GM12878 (cell line): Measurements from ENCODE around the gene PATL2. TPM values are rescaled to one million over a fixed set of nuclear protein-coding genes. Genes with fewer than 3 reads are reported as not detected.

Experiments used
- ASH2L ChIP-seq: fragments of 300-600, 200-600 bp; sonication (generic); IDR thresholded peaks from 2 replicates; pipeline ENCODE4 v1.6.1; 2017; ENCODE audit warnings: low read depth, mild to moderate bottlenecking, borderline replicate concordance
- BCL3 ChIP-seq: IDR thresholded peaks from 2 replicates; pipeline ENCODE4 v1.6.1; 2011; ENCODE audit warnings: borderline replicate concordance, low read depth, mild to moderate bottlenecking, moderate library complexity, low read length; ENCODE audit not compliant: insufficient read depth, poor library complexity, severe bottlenecking
- BCLAF1 ChIP-seq: fragments of 450-650 bp; IDR thresholded peaks from 2 replicates; pipeline ENCODE4 v1.6.1; 2017; ENCODE audit warnings: antibody characterized with exemption, mild to moderate bottlenecking, moderate library complexity
- BMI1 ChIP-seq: fragments of 450-650 bp; IDR thresholded peaks from 2 replicates; pipeline ENCODE4 v1.6.1; 2016; ENCODE audit warnings: mild to moderate bottlenecking, moderate library complexity, borderline replicate concordance
- CBX3 ChIP-seq: fragments of 200-600 bp; sonication (generic); IDR thresholded peaks from 2 replicates; pipeline ENCODE4 v1.6.1; 2016; ENCODE audit warnings: low read depth, borderline replicate concordance
- CUX1 ChIP-seq: IDR thresholded peaks from 2 replicates; pipeline ENCODE4 v1.6.1; 2012; ENCODE audit warnings: improper control_type of control experiment, low read depth, low read length; ENCODE audit not compliant: insufficient replicate concordance
- EP300 ChIP-seq, 2 experiments: fragments of 150-350 bp in 1 of 2; IDR thresholded peaks; 2 replicates each; pipeline ENCODE4 v1.6.1; 2011 to 2012; ENCODE audit warnings: low read depth in 2 of 2, low read length in 2 of 2, borderline replicate concordance in 1 of 2, improper control_type of control experiment in 1 of 2, inconsistent platforms in 1 of 2; ENCODE audit not compliant: control insufficient read depth in 1 of 2
- FOS ChIP-seq: IDR thresholded peaks from 3 replicates; pipeline ENCODE4 v1.6.1; 2011; ENCODE audit warnings: borderline replicate concordance; ENCODE audit not compliant: insufficient read length; ENCODE audit errors: extremely low read depth
- IKZF1 ChIP-seq: fragments of 450-650 bp; conservative IDR thresholded peaks from 2 replicates; pipeline ENCODE4 v1.6.1; 2017; ENCODE audit warnings: antibody characterized with exemption, mild to moderate bottlenecking
- JUND ChIP-seq: IDR thresholded peaks from 2 replicates; pipeline ENCODE4 v1.6.1; 2012; ENCODE audit warnings: low read depth, mild to moderate bottlenecking, low read length, improper control_type of control experiment, moderate library complexity
- MLLT1 ChIP-seq: fragments of 450-650 bp; IDR thresholded peaks from 2 replicates; pipeline ENCODE4 v1.6.1; 2016; ENCODE audit warnings: mild to moderate bottlenecking
- MTA2 ChIP-seq: fragments of 450-650 bp; IDR thresholded peaks from 2 replicates; pipeline ENCODE4 v1.6.1; 2016; ENCODE audit warnings: low read depth, mild to moderate bottlenecking, moderate library complexity
- RBBP5 ChIP-seq: fragments of 200-600 bp; sonication (generic); conservative IDR thresholded peaks from 2 replicates; pipeline ENCODE4 v1.6.1; 2016
- SRF ChIP-seq, 2 experiments: IDR thresholded peaks; 2 replicates each; pipeline ENCODE4 v1.6.1; 2011; ENCODE audit warnings: low read depth in 2 of 2, low read length in 2 of 2, mild to moderate bottlenecking in 1 of 2, moderate library complexity in 1 of 2
- TCF7 ChIP-seq: IDR thresholded peaks from 2 replicates; pipeline ENCODE4 v1.6.1; 2014; ENCODE audit warnings: antibody characterized with exemption, borderline replicate concordance
- ZNF207 ChIP-seq: fragments of 450-650 bp; IDR thresholded peaks from 2 replicates; pipeline ENCODE4 v1.6.1; 2014; ENCODE audit warnings: antibody characterized with exemption, mild to moderate bottlenecking, borderline replicate concordance
- ZNF217 ChIP-seq: fragments of 450-650 bp; IDR thresholded peaks from 2 replicates; pipeline ENCODE4 v1.6.1; 2017; ENCODE audit warnings: antibody characterized with exemption, mild to moderate bottlenecking
- polyA plus RNA-seq, 11 experiments: library from polyadenylated mRNA; depleted of rRNA in 4 of 11; unstranded in 6 of 11; stranded (reverse) in 5 of 11; fragments of >200 nt; fragmentation: Nextera tagmentation in 4 of 11; fragmentation: Illumina TruSeq in 1 of 11; extraction: Ambion mirVana in 4 of 11; extraction: Trizol in 1 of 11; gene quantifications; 1 replicate in 1 of 11; 2 replicates in 10 of 11; pipeline versions ENCODE4 v1.2.1 to v1.2.3, GENCODE V29; 2011 to 2016; ENCODE audit warnings: inconsistent platforms in 2 of 11, missing spikeins in 2 of 11, low read depth in 1 of 11
- total RNA-seq, 4 experiments: library from RNA; depleted of rRNA in 3 of 4; stranded (reverse); fragments of >200 nt in 3 of 4; fragmentation: Illumina TruSeq in 1 of 4; extraction: Trizol in 1 of 4; gene quantifications; 2 replicates each; pipeline versions ENCODE4 v1.2.1 to v1.2.3, GENCODE V29; 2013 to 2021

Gene PATL2
- total and polyA plus RNA-seq, 10 of the 15 experiments (the other 5 are each of a cell fraction or from before 2014, with no cell fraction given) = 4.2 to 16.2 (median 12.1) TPM

- TF ChIP-seq MLLT1 = peak; percentile 68; the same call in 1 of the 2 replicates
- TF ChIP-seq FOS = no peak
- no peak for TF ChIP-seq BMI1
- no peak for TF ChIP-seq EP300 (IDR thresholded peaks at IDR 0.05; ENCODE audit: borderline replicate concordance in 1 of 2, control insufficient read depth in 1 of 2, low read depth in 2 of 2, low read length in 2 of 2)
- no peak for TF ChIP-seq JUND
- peak; percentile 46 for TF ChIP-seq ZNF207
- TF ChIP-seq SRF (IDR thresholded peaks at IDR 0.05; ENCODE audit: low read depth in 2 of 2, low read length in 2 of 2) = peak in 1 of 2 experiments; percentile 26; a peak in 1 of 4 replicates
- peak; percentile 98 for TF ChIP-seq ASH2L
- no peak for TF ChIP-seq RBBP5
- TF ChIP-seq IKZF1 = peak; percentile 80
- TF ChIP-seq BCLAF1 = no peak
- TF ChIP-seq ZNF217 = no peak
- no peak for TF ChIP-seq TCF7
- TF ChIP-seq CUX1 = peak; percentile 13
- no peak for TF ChIP-seq CBX3
- TF ChIP-seq BCL3 = no peak
- no peak for TF ChIP-seq MTA2
These were observed 47.5 kb downstream of the PATL2 start, which contains the start of gene SPG11 (continued) for GRCh38 chr15:44663410-44664308.
